HG02759 (cell line): ENCODE measurements around the gene SSH2.
"Not testable (repeated sequence)": the region's sequence is repeated elsewhere in the genome, so short reads cannot be mapped to it uniquely, and the experiment has no call there.

Experiments used
- ATAC-seq: cut with Tn5 transposase; IDR thresholded peaks from one replicate; pipeline ENCODE4 v1.9.1; 2021; ENCODE audit warnings: mild to moderate bottlenecking, moderate library complexity; ENCODE audit not compliant: unreplicated experiment

The SSH2 gene

DNA sequence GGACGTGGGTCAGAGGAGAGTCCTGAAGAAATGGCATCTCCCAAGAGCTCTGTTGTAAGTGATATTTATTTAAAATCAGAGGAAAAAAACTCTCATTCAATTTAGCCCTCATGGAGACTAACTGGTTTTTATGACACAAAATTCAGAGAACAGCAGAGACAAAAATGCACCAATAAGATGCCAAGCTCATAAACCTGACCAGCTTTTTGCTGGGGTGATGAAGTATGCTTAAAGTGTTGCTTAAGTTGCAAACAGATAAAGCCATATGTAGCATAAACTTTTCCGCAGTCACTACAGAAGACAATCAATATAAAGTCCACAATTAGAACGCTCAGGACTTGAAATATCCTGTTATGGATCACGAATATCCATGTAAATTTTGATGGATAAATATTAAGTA is 183.4 kb downstream of the SSH2 start:
- ATAC-seq: no peak

DNA sequence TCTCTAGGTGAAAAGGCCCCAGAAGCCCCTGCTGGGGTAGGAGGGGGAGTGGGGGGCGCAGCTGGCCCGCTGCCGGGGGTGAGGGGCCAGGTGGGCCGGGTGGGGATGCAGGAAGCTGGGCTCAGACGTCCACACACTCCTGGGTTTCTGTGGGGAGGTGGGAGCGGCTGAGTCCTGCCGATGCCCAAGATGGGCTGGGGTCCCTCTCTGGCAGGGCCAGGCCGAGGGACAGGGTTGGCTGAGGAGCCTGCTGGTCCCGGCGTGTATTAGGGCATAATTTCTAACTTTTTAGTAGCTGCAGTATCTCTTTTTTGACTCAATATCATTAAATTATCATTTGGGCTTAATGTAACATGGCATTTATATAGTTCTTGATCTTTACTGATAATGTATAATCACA is 185.9 kb downstream of the SSH2 start:
- no peak for ATAC-seq

DNA sequence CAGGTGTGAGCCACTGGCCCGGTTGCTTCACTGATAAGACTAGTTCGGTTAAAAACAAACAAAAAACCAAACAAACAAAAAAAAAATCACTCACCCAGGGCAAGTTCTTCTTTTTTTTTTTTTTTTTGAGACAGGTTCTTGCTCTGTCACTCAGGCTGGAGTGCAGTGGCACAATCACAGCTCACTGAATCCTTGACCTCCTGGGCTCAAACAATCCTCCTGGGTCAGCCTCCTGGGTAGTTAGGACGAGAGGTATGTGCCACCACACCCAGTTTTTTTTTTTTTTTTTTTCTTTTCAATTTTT is 187.9 kb downstream of the SSH2 start:
- ATAC-seq: no peak

DNA sequence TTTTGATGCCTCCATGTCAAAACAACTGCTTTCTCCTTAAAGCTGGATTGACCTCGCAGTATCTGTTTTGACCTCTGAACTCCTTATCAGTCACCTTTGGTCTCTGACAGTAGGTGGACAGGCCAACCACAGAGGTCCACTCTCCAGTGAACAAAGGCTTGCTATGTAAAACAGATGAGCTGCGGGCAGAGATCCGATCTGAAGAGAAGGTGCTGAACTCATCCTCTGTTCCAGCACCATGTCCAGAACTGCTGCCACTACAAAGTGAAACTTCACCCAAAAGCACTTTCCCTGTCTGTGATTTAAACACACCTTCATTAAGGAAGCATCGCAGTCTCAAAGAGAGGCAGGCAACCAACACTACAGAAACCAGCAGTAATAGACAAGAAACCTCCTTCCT is 190.0 kb downstream of the SSH2 start:
- no peak for ATAC-seq

DNA sequence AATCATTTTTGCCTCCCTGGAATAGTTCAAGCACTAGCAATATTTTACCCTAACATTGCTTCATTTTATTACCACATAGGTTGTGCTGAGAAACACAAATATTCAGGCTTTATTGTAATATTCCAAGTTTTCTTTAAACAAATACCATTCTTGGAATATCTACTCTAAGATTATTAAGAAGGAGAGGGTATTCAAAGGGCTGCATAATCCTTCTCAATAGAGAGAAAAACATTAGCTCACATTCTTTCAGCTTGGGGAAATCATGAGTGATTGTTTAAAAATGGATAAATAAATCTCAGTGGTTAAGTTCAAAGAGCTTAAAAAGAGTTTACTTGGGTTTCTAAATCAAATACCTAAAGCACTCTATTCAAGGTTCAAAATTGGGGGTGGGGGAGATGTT is 195.4 kb downstream of the SSH2 start:
- ATAC-seq: no peak

DNA sequence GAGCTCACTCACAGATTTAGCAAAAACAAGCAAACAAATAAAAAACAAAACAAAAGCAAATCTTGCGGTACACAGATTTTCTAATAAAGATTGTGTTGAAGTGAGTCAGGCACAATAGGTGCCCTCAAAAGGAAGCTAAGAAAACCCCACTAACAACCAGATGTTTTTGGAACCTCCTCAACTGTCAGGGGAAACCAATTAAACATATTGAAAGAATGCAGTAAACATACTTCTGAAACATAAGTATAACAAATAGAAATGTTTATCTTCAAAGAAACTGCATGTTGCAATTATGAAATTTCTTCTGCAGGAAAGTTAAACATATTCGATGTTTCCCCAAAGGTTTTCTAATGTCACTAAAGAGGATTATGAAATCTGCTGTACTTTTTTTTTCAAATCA is 196.9 kb downstream of the SSH2 start:
- no peak for ATAC-seq

DNA sequence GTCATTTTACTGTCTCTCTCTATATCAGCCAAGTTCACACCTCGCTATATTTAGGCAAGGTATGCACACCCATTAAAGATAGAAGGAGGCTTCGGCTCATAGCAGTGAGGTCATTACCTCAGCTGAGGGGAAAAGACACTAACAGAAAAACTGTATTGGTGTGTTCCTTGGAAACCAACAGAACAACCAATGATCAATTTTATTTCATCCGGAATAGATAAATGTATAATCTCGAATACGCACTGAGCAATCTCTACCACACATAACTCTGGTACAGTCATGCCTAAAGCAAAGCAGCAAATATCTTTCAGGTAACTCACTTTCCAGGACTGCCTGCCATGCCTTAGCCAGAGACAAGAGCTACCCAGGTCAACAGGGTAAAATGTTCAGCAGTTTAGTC is 197.4 kb downstream of the SSH2 start:
- ATAC-seq: no peak

DNA sequence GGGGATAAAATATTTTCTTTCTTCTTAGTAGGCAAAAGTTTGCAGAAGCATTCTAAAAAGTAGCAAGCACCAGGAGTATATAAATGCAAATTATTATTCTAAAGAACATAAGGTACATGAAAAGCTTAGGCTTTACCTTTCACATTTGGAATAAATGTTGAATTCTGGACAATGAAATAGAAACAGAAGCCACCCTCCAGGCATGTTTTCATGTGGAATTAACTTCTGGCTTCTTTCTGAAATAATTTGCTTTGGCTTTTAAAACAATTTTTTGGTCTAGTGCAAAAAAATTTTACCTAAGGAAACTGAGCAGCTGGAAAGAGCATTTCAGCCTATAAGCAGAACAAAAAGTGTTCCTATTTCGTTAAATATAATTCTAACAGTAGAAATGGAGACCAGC is 197.8 kb downstream of the SSH2 start:
- ATAC-seq: no peak

DNA sequence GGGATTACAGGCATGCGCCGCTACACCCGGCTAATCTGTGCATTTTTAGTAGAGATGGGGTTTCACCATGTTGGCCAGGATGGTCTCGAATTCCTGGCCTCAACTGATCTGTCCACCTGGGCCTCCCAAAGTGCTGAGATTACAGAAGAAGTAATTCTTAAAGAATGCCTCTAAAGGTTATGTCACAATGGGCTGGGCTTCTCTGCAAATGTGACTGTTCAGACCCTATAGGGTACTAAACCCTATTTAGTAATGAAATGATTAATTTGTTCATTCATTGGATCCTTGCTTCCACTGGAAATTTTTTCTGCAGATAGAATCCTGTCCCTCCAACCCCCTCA is 198.5 kb downstream of the SSH2 start:
- no peak for ATAC-seq

DNA sequence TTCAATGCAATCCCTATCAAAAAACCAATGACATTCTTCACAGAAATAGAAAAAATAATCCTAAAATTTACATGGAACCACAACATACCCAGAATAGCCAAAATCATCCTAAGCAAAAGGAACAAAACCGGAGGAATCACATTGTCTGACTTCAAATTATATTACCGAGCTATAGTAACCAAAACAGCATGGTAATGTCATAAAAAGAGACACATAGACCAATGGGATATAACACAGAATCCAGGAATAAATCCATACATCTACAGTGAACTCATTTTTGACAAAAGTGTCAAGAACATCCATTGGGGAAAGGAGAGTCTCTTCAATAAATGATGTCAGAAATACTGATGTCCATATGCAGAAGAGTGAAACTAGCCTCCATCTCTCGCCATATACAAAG is 201.5 kb downstream of the SSH2 start:
- no peak for ATAC-seq

DNA sequence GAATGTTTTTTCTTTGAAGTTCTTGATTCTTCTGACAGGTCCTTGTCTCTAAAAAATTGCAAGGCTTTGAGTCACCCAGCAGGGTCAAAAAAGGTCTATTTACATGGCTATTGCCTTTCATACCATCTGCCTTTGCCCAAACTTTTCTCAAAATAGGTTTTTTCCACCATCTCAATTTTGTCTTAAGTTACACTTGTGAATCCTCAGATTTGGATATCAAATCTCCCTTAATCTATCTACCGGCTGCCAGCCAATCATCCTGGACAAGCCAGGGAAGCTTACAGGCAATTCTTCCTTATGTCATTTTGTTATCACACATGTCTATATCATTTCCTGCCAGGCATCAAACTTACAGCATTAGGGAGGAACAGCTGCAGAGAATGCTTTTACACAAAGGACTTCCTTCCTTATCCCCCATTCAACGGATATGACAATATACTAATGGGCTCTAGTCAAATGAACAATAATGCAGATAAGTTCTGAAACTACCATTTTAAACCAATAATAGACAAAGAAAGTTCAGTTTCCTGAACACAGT is 203.2 kb downstream of the SSH2 start:
- no peak for ATAC-seq

DNA sequence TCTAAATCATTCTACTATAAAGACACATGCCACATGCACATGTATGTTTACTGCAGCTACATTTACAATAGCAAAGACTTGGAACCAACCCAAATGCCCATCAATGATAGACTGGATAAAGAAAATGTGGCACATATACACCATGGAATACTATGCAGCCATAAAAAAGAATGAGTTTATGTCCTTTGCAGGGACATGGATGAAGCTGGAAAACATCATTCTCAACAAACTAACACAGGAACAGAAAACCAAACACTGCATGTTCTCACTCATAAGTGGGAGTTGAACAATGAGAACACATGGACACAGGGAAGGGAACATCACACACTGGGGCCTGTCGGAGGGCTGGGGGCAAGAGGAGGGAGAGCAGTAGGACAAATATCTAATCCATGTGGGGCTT is 204.6 kb downstream of the SSH2 start:
- ATAC-seq: not testable (repeated sequence)

DNA sequence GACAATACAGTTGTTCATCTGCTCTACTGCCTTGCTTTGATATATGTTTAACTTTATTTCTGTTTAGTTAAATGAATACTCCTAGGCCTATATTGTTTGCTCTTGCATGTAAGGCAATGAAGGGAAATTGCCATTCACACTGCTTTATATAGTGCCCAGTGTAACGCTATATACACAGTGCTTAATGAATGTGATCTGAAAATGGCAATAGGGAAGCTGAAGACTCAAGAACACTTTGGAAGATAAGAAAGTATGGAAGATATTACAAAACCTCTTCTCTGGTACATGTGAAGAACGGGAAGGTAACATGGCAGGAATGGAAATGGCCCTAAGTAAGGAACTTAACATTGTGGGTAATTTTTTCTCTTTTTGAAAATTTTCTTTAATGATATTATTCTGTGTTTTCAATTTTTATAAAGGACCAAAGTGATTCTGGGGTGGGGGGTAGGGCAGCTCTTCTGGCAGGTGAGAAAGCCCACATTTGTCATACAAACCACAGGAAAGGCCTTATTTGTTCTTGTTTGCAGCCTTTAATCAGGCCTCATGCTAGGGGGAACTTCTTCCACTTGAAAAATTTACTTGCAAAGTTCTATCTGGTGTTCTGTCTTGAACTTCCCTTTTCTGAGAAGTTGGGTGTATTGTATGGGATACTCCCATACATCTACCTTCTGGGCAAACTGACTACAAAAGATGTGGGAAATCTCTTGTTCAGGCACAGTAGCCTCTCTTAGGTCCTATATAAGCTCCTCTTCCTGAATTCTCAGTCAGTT is 206.6 kb downstream of the SSH2 start:
- ATAC-seq: no peak

DNA sequence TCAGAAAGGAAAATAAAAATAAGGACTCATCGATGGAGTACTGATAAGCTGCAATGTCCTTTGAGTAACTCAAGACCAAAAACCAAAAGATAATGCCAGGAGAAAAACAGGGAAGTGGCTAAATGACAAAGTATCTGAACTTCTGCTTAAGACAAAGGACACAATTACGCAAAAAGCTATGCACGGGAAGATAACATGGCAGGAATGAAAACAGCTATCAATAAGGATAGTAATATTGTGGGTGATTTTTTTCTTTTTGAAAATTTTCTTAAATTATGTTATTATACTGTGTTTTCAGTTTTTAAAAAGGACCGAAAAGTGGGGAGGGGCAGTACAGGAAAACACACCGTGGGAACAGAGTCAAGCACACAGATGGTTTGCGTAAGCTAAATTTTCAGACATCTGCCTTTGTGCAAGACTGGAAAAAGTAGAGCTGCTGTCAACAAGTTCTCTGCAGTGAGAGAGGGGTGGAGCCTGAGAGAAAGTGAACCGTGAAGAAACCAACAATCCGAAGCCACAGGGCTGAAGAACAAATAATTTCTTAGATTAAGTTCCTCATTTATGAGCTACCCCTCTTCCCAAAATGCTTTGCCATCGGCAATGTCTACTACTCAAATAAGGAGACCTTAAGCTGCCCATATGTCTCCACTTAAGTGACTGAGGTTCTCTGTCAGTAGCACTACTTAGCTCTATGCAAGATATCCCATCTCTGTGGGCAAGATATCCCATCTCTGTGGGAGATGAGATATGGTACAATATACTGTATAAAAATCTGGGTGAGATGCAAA is 207.4 kb downstream of the SSH2 start:
- ATAC-seq: peak; percentile 79

DNA sequence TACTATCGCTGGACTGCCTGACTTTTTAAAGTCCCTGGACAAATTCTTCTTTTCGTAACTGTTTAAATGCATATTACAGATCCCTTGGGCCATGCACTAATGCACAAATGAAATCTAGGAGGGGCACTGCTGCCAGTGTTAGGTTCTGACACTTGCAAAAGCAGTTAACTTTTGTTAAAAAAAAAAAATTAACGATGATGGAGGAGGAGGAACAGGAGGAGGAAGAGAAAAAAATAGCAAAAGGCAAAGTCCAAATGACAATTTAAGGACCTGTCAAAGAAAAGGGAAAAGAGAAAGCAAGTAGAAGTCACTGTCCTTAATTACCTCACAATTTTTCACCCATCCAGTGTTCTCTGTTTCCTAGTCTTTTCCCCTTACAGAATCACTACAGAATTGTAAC is 209.5 kb downstream of the SSH2 start:
- ATAC-seq: no peak

DNA sequence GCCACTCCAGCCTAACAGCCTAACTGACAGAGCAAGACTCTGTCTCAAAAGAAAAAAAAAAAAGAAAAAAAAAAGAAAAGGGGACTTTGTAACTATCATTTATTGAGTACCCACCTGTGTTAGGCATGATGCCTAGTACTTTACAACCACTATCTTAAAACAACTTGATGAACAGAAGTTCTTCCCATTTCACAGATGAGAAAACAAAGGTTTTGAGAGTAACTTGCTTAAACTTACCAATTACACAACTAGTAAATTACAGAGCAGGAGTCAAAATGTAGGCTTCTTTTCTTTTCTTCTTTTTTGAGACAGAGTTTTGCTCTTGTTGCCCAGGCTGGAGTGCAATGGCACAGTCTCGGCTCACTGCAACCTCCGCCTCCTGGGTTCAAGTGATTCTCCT is 210.6 kb downstream of the SSH2 start:
- no peak for ATAC-seq

DNA sequence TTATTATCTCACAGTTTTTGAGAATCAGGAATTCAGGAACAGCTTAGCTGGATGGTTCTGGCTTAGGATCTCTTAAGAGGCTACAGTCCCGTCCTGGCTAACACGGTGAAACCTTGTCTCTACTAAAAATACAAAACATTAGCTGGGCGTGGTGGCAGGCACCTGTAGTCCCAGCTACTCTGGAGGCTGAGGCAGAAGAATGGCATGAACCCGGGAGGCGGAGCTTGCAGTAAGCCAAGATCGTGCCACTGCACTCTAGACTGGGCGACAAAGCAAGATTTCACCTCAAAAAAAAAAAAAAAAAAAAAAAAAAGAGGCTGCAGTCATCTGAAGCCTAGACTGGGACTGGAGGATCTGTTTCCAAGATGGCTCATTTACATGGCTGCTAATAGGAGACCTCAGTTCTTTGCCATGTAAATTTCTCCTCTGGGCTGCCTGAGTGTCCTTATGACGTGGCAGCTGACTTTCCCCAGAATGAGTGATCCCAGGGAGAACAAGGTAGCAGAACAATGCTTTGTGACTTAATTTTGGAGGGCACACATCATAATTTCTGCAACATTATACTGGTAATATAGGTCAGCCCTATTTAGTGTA is 211.5 kb downstream of the SSH2 start:
- ATAC-seq: no peak

DNA sequence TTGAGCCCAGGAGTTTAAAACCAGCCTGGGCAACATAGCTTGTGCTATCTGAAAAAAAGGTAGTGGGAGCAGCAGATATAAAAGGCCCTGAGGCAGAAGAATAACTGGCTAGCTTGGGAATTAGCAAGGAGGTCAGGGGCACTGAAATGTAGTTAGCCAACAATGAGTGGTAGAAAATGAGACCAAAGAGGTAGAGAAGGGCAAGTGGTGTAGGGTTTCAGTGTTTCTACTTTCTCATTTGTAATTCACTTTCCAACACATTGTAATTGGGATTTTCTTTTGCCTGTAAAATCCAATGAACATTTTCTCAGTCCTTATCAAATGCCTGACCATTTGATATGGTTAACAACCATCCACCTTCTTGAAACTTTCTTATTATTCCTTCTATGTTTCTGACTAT is 212.2 kb downstream of the SSH2 start:
- no peak for ATAC-seq

DNA sequence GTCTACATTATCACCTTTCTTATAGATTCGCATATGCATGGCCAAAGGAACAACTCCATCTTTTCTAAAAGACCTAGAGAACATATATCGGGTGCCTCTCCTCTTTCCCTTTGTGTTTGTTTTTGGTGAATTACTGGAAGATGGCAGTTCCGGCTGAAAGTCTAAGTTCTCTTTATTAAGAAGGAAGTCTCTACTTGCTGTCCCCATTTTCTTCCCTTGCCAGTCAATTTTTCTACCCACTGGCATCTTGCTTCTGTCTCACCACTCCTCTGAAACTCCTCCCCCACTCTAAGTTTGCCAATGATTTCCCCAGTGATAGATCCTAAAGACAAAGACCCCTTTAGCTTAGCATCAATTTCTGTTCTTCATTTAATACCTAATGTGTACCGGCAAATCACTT is 213.5 kb downstream of the SSH2 start:
- no peak for ATAC-seq

DNA sequence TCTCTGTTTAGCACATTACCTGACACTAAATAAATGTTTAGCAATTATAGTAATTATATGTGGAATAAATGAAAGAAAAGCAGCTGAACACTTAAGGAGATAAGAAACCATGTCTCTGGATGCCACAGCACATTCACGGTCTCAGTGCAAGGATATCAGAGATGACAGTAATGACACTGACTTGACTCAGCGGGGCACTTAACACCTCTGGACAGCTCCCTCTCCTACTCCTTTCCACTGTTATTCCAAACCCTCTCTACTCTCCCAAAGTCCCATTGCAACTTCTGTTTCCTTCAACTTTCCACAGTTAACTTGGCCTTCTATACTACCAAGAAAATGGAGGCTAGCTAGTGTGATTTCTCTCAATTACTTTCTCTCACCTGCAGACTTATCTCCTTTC is 214.3 kb downstream of the SSH2 start:
- no peak for ATAC-seq

DNA sequence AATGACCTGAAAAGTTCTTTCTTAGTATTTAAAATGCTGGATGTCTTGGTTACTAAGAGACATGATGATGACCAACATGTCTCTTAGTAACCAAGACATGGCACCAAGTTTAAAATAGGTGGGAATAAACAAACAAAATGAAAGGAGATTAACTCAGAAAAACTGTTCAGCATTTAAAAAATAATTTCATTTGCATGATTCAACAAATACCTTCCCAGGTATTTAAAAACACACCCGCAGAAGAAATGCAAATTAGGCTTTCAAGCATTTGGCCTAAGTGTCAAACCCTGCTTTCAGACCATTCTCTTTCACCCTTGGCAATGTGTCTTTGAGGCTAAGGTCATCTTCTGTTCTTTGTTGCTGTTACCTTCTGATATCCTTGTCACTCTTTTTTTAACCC is 215.9 kb downstream of the SSH2 start:
- ATAC-seq: no peak

DNA sequence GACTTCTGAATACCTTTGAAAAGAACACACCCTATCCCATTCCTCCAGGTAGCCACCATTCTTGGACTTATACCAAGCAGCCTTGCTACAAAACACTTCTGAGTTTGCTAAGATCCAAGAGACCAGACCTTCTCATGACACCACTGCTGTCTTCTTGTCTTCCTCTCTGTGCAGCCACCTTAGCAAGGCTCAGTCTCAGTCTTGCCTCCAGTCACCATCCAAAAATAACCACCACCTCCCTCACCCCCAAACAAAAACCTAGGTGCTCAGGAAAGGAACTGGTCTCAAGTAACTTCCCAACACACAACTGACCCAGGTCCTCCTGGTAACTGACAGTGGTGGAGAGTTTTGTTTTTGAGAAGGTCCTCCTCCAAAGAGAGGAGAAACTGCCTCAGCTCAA is 216.4 kb downstream of the SSH2 start:
- no peak for ATAC-seq
